Measurements from ENCODE around the gene FOXRED1. TPM values are rescaled to one million over a fixed set of nuclear protein-coding genes. Genes with fewer than 3 reads are reported as not detected.

Gene FOXRED1
- total RNA-seq, 1 experiment from 2014 or later: 43.2 TPM

DNA sequence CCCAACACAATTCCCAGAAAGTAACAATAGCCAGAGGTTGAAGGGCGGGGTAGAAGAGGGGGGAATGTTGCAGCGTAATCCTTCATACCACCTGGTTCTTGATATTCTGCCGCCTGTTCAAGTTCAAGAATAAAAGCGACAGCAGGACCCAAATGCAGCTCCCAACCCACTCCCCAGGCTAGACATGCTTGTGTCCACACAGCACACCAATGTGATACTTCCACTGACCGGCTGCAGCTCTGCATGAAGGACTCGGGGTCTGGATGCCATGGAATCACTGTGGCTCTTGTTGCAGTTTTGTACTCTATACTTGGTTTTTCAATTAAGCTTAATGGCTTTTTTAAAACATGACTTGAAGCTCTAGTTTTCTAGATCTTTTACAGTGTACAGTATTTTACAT, 6.7 kb upstream of the FOXRED1 start:
- no peak overlapping the region for H3K4me2 ChIP-seq
- H3K9me3 ChIP-seq (ENCODE audit: insufficient read depth, low read depth): no peaks in the 10 kb centered on the region
- TF ChIP-seq EZH2 (IDR thresholded peaks at IDR 0.05; ENCODE audit: low read depth) (no peak), CTCF (conservative IDR thresholded peaks at IDR 0.05) (no peak)
- H3K79me2 ChIP-seq (ENCODE audit: low read depth): peaks cover 9% of the 10 kb centered on the region
- H3F3A ChIP-seq (ENCODE audit: insufficient read depth, low read depth): peaks cover 25% of the 10 kb centered on the region
- ChIA-PET POLR2A (ENCODE audit: unreplicated experiment) (interaction anchor here (0.6 kb wide), 1 partner anchor 295 kb away, joined by 4 read pairs; no protein-coding TSS in a partner anchor), CTCF (no interaction called here)
- peaks cover 42% of the 10 kb centered on the region for H3K36me3 ChIP-seq (ENCODE audit: low read depth)
- peaks cover 12% of the 10 kb centered on the region; the same call in 1 of the 2 replicates for H4K20me1 ChIP-seq (ENCODE audit: insufficient read depth)
- intact Hi-C loops (cut with micrococcal nuclease; ENCODE audit: unreplicated experiment): loop anchor here (10.0 kb wide), 1 partner anchor 337 kb away; no protein-coding TSS in a partner anchor
- H3K4me3 ChIP-seq: no peak overlapping the region
- H2AFZ ChIP-seq: no peak overlapping the region
- no TSS peak for BruUV-seq (replicated peaks)
- DNase-seq: no peak
- no peaks in the 10 kb centered on the region for H3K27me3 ChIP-seq (ENCODE audit: insufficient read depth, low read depth)
- H3K9me2 ChIP-seq (ENCODE audit: insufficient read depth): no peaks in the 10 kb centered on the region
- H3K4me1 ChIP-seq (replicated peaks; ENCODE audit: insufficient read depth): peaks cover 4% of the 10 kb centered on the region; the same call in 1 of the 2 replicates
- no peak overlapping the region for H3K27ac ChIP-seq

DNA sequence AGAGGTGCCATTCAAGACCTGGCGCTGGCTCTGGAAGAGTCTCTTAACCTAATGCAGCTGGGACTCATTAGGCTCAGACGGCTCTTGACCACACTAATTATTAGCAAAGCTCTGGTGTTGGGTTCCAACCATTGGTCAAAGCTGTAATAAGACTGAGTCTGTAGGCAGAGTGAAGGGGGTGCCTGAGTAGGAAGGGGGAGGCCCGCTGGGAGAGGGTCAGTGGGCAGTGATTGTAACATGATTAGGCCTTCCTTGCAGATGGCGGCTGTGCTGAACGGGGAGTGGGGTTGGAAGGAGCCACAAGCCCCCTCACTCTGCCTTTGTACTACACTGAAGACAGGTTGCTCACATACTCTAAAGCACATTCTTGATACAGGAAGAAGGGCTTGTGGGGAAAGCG, 5.5 kb upstream of the FOXRED1 start:
- peaks cover 22% of the 10 kb centered on the region for H3K79me2 ChIP-seq (ENCODE audit: low read depth)
- no peak overlapping the region for H3K27ac ChIP-seq
- no peaks in the 10 kb centered on the region for H3K9me3 ChIP-seq (ENCODE audit: insufficient read depth, low read depth)
- no peaks in the 10 kb centered on the region for H3K9me2 ChIP-seq (ENCODE audit: insufficient read depth)
- peaks cover 12% of the 10 kb centered on the region; the same call in 1 of the 2 replicates for H4K20me1 ChIP-seq (ENCODE audit: insufficient read depth)
- no peak overlapping the region for H3K4me3 ChIP-seq
- H2AFZ ChIP-seq: no peak overlapping the region
- ChIA-PET CTCF (no interaction called here), POLR2A (ENCODE audit: unreplicated experiment) (interaction anchor here (0.7 kb wide), 1 partner anchor 33 kb away, joined by 5 read pairs; no protein-coding TSS in a partner anchor)
- TF ChIP-seq EZH2 (IDR thresholded peaks at IDR 0.05; ENCODE audit: low read depth): no peak
- no peak for TF ChIP-seq CTCF (conservative IDR thresholded peaks at IDR 0.05)
- BruUV-seq (replicated peaks): no TSS peak
- peaks cover 10% of the 10 kb centered on the region; the same call in 1 of the 2 replicates for H3K4me1 ChIP-seq (replicated peaks; ENCODE audit: insufficient read depth)
- peaks cover 46% of the 10 kb centered on the region for H3K36me3 ChIP-seq (ENCODE audit: low read depth)
- H3K4me2 ChIP-seq: no peak overlapping the region
- H3F3A ChIP-seq (ENCODE audit: insufficient read depth, low read depth): peaks cover 14% of the 10 kb centered on the region
- no peaks in the 10 kb centered on the region for H3K27me3 ChIP-seq (ENCODE audit: insufficient read depth, low read depth)
- intact Hi-C loops (cut with micrococcal nuclease; ENCODE audit: unreplicated experiment): loop anchor here (10.0 kb wide), 1 partner anchor 339 kb away; no protein-coding TSS in a partner anchor
- DNase-seq: no peak

DNA sequence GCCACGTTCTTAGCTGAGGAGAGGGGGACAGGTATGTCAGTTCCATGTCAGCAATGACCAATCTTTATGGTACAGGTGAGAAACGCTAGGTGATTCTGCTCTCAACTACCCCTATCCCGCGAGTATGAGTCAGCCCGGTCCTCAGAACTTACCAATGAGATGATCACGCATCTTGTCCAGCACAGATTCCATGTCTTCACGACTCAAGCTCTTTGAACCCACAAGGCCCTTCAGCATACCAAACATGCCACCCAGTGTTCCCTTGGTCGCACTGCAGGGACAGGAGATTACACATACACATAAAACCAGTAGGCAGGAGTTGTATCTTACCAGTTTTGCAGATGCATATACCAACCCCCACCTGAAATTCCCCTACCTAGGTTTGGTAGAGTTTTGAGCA, 3.1 kb upstream of the FOXRED1 start:
- no peak overlapping the region for H2AFZ ChIP-seq
- H3K4me2 ChIP-seq: no peak overlapping the region
- peaks cover 46% of the 10 kb centered on the region for H3K36me3 ChIP-seq (ENCODE audit: low read depth)
- H3K9me3 ChIP-seq (ENCODE audit: insufficient read depth, low read depth): no peaks in the 10 kb centered on the region
- no peak overlapping the region for H3K27ac ChIP-seq
- peaks cover 4% of the 10 kb centered on the region; the same call in 1 of the 2 replicates for H3F3A ChIP-seq (ENCODE audit: insufficient read depth, low read depth)
- DNase-seq: peak in 1 of 2 experiments; percentile 32
- ChIA-PET POLR2A (ENCODE audit: unreplicated experiment) (no interaction called here), CTCF (interaction anchor here (0.6 kb wide), 1 partner anchor 78 kb away, joined by 4 read pairs; no protein-coding TSS in a partner anchor)
- peaks cover 42% of the 10 kb centered on the region for H3K79me2 ChIP-seq (ENCODE audit: low read depth)
- no peak overlapping the region for H3K4me3 ChIP-seq
- intact Hi-C loops (cut with micrococcal nuclease; ENCODE audit: unreplicated experiment): loop anchor here (10.0 kb wide), 1 partner anchor 341 kb away; no protein-coding TSS in a partner anchor
- no peak for TF ChIP-seq CTCF (conservative IDR thresholded peaks at IDR 0.05)
- TF ChIP-seq EZH2 (IDR thresholded peaks at IDR 0.05; ENCODE audit: low read depth): no peak
- peaks cover 18% of the 10 kb centered on the region for H3K4me1 ChIP-seq (replicated peaks; ENCODE audit: insufficient read depth)
- H3K27me3 ChIP-seq (ENCODE audit: insufficient read depth, low read depth): no peaks in the 10 kb centered on the region
- no peaks in the 10 kb centered on the region for H3K9me2 ChIP-seq (ENCODE audit: insufficient read depth)
- peaks cover 7% of the 10 kb centered on the region; the same call in 1 of the 2 replicates for H4K20me1 ChIP-seq (ENCODE audit: insufficient read depth)
- BruUV-seq (replicated peaks): no TSS peak

All from PC-9 (cell line).